OCI-LY1 (cell line): ENCODE data around the gene SLC26A2.

Experiments used
- CTCF ChIP-seq: fragments of 200-600 bp; sonication (generic), shearing (Covaris generic); IDR thresholded peaks from 2 replicates; pipeline ENCODE4 v1.5.1; 2017; ENCODE audit warnings: mild to moderate bottlenecking, antibody characterized with exemption, low read length, moderate library complexity, mixed read lengths
- EZH2 ChIP-seq: fragments of 200-600 bp; sonication (generic), shearing (Covaris generic); IDR thresholded peaks from 2 replicates; pipeline ENCODE4 v1.8.0; 2017; ENCODE audit warnings: borderline replicate concordance, mixed run types, mild to moderate bottlenecking, antibody characterized with exemption, low read length, moderate library complexity, mixed read lengths

- TF ChIP-seq CTCF (no peak), EZH2 (no peak)
Measured at GRCh38 chr5:150016537-150016936, 56.0 kb downstream of the SLC26A2 start.
